GM12878 (cell line): Measurements from ENCODE around the gene SHPK. TPM values are rescaled to one million over a fixed set of nuclear protein-coding genes. Genes with fewer than 3 reads are reported as not detected.

Source experiments
- IRF5 ChIP-seq: fragments of 450-650 bp; IDR thresholded peaks from 2 replicates; pipeline ENCODE4 v1.6.1; 2017; ENCODE audit warnings: borderline replicate concordance
- JUND ChIP-seq: IDR thresholded peaks from 2 replicates; pipeline ENCODE4 v1.6.1; 2012; ENCODE audit warnings: low read depth, mild to moderate bottlenecking, low read length, improper control_type of control experiment, moderate library complexity
- PML ChIP-seq: IDR thresholded peaks from 2 replicates; pipeline ENCODE4 v1.6.1; 2012; ENCODE audit warnings: low read length, inconsistent platforms
- RELB ChIP-seq: fragments of 450-650 bp; IDR thresholded peaks from 2 replicates; pipeline ENCODE4 v1.6.1; 2017; ENCODE audit warnings: low read depth, mild to moderate bottlenecking, moderate library complexity
- SIX5 ChIP-seq: IDR thresholded peaks from 2 replicates; pipeline ENCODE4 v1.6.1; 2011; ENCODE audit warnings: mild to moderate bottlenecking, low read depth, low read length, moderate library complexity; ENCODE audit not compliant: severe bottlenecking
- SKIL ChIP-seq: fragments of 450-650 bp; IDR thresholded peaks from 2 replicates; pipeline ENCODE4 v1.6.1; 2017; ENCODE audit warnings: mild to moderate bottlenecking, low read depth, inconsistent platforms; ENCODE audit not compliant: poor library complexity, severe bottlenecking
- TCF3 ChIP-seq: IDR thresholded peaks from 2 replicates; pipeline ENCODE4 v1.6.1; 2012; ENCODE audit warnings: low read depth, mild to moderate bottlenecking, low read length, borderline replicate concordance; ENCODE audit not compliant: insufficient read depth
- ZZZ3 ChIP-seq: IDR thresholded peaks from 2 replicates; pipeline ENCODE4 v1.6.1; 2011; ENCODE audit warnings: low read depth; ENCODE audit not compliant: control insufficient read depth, insufficient read length
- polyA plus RNA-seq, 11 experiments: library from polyadenylated mRNA; depleted of rRNA in 4 of 11; unstranded in 6 of 11; stranded (reverse) in 5 of 11; fragments of >200 nt; fragmentation: Nextera tagmentation in 4 of 11; fragmentation: Illumina TruSeq in 1 of 11; extraction: Ambion mirVana in 4 of 11; extraction: Trizol in 1 of 11; gene quantifications; 1 replicate in 1 of 11; 2 replicates in 10 of 11; pipeline versions ENCODE4 v1.2.1 to v1.2.3, GENCODE V29; 2011 to 2016; ENCODE audit warnings: inconsistent platforms in 2 of 11, missing spikeins in 2 of 11, low read depth in 1 of 11
- total RNA-seq, 4 experiments: library from RNA; depleted of rRNA in 3 of 4; stranded (reverse); fragments of >200 nt in 3 of 4; fragmentation: Illumina TruSeq in 1 of 4; extraction: Trizol in 1 of 4; gene quantifications; 2 replicates each; pipeline versions ENCODE4 v1.2.1 to v1.2.3, GENCODE V29; 2013 to 2021

Gene SHPK
- total and polyA plus RNA-seq, 10 of the 15 experiments (the other 5 are each of a cell fraction or from before 2014, with no cell fraction given) = 1.7 to 16.6 (median 12.9) TPM

GRCh38 chr17:3669548-3669947 is 33.5 kb upstream of the SHPK start (continued):
- TF ChIP-seq RELB (no peak), SIX5 (no peak), TCF3 (no peak), JUND (no peak), ZZZ3 (no peak), PML (no peak), SKIL (no peak), IRF5 (no peak)
